Measurements from ENCODE around the gene CDK14. TPM values are rescaled to one million over a fixed set of nuclear protein-coding genes. Genes with fewer than 3 reads are reported as not detected.
A peak's percentile ranks its signal among the peaks of the same experiment; 100 is the strongest.

CDK14 gene
- total and polyA plus RNA-seq, 10 of the 15 experiments (the other 5 are each of a cell fraction or from before 2014, with no cell fraction given): 6.5 to 61.3 (median 24.2) TPM

DNA sequence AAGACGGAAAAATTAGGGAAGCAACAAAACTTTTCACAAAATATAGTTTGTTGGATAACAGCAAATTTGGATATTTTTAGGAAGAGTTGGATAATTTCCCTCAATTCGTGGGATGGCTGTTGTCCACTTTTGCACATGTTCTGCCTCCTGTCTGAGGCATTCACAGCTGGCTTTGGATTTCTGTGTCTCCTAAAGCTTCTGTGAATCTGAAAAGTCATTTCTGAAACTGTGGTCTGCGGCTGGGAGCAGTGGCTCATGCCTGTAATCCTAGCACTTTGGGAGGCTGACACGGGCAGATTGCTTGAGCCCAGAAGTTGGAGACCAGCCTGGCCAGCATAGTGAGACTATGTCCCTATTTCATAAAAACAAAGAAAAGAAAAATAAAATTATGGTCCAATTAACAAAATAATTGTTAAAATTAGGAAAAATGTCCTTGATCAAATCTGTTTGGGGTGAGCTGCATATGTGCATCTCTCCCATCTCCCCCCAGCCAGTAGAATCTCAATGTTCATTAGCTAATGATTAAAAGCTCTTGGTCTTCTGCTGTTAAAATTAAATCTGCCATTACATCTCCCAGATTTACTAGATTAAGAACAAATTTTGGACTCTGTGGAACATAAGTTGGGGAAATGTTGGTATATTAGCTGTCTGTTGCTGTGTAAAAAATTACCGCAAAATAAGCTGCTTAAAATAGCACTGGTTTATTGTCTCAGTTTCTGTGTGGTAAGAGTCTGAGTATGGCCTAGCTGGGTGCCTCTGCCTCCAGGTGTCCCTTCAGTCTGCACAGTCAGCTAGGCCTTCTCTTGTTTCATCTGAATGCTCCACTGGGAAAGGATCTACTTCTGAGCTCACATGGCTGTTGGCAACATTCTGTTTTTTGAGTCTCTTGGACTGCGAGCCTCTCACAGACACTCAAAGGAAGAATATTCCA, 336.1 kb downstream of the CDK14 start (continued):
- TF ChIP-seq RAD51 (IDR thresholded peaks at IDR 0.05): no peak
- TF ChIP-seq SIN3A (IDR thresholded peaks at IDR 0.05; ENCODE audit: low read depth, low read length): no peak
- no peak; the same call in 1 of the 2 replicates for TF ChIP-seq SMC3 (IDR thresholded peaks at IDR 0.05; ENCODE audit: borderline replicate concordance, low read length)
- TF ChIP-seq CHD2 (IDR thresholded peaks at IDR 0.05; ENCODE audit: borderline replicate concordance, low read depth, low read length): no peak
- TF ChIP-seq SMAD5 (IDR thresholded peaks at IDR 0.05; ENCODE audit: low read depth): no peak
- TF ChIP-seq JUNB (IDR thresholded peaks at IDR 0.05): peak; percentile 85
- no peak for TF ChIP-seq SREBF2 (IDR thresholded peaks at IDR 0.05; ENCODE audit: low read length)
- TF ChIP-seq, protein P1, sequence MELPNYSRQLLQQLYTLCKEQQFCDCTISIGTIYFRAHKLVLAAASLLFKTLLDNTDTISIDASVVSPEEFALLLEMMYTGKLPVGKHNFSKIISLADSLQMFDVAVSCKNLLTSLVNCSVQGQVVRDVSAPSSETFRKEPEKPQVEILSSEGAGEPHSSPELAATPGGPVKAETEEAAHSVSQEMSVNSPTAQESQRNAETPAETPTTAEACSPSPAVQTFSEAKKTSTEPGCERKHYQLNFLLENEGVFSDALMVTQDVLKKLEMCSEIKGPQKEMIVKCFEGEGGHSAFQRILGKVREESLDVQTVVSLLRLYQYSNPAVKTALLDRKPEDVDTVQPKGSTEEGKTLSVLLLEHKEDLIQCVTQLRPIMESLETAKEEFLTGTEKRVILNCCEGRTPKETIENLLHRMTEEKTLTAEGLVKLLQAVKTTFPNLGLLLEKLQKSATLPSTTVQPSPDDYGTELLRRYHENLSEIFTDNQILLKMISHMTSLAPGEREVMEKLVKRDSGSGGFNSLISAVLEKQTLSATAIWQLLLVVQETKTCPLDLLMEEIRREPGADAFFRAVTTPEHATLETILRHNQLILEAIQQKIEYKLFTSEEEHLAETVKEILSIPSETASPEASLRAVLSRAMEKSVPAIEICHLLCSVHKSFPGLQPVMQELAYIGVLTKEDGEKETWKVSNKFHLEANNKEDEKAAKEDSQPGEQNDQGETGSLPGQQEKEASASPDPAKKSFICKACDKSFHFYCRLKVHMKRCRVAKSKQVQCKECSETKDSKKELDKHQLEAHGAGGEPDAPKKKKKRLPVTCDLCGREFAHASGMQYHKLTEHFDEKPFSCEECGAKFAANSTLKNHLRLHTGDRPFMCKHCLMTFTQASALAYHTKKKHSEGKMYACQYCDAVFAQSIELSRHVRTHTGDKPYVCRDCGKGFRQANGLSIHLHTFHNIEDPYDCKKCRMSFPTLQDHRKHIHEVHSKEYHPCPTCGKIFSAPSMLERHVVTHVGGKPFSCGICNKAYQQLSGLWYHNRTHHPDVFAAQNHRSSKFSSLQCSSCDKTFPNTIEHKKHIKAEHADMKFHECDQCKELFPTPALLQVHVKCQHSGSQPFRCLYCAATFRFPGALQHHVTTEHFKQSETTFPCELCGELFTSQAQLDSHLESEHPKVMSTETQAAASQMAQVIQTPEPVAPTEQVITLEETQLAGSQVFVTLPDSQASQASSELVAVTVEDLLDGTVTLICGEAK (IDR thresholded peaks at IDR 0.05; ENCODE audit: borderline replicate concordance): no peak
- TF ChIP-seq PAX8 (IDR thresholded peaks at IDR 0.05): no peak
- no peak for TF ChIP-seq SRF (IDR thresholded peaks at IDR 0.05; ENCODE audit: low read depth in 2 of 2, low read length in 2 of 2)
- TF ChIP-seq ZNF622 (IDR thresholded peaks at IDR 0.05): no peak
- no peak for TF ChIP-seq NBN (IDR thresholded peaks at IDR 0.05)
- TF ChIP-seq STAT1 (conservative IDR thresholded peaks at IDR 0.05): no peak
- no peak for TF ChIP-seq MXI1 (IDR thresholded peaks at IDR 0.05; ENCODE audit: low read depth, low read length)
- peak in 1 of 2 experiments; percentile 56; a peak in 2 of 4 replicates for TF ChIP-seq ETV6 (conservative IDR thresholded peaks at IDR 0.05 in 1 of 2, IDR thresholded peaks at IDR 0.05 in 1 of 2; ENCODE audit: borderline replicate concordance in 1 of 2, low read depth in 1 of 2)
- TF ChIP-seq IKZF1 (conservative IDR thresholded peaks at IDR 0.05): peak; percentile 68
- no peak for TF ChIP-seq FOS (IDR thresholded peaks at IDR 0.05; ENCODE audit: borderline replicate concordance, extremely low read depth, insufficient read length)
- TF ChIP-seq SREBF1 (IDR thresholded peaks at IDR 0.05; ENCODE audit: low read length): no peak
- no peak for TF ChIP-seq WRNIP1 (IDR thresholded peaks at IDR 0.05; ENCODE audit: borderline replicate concordance, low read depth, low read length)
- TF ChIP-seq MTA2 (IDR thresholded peaks at IDR 0.05; ENCODE audit: low read depth): peak; percentile 13; the same call in 1 of the 2 replicates
- TF ChIP-seq ZZZ3 (IDR thresholded peaks at IDR 0.05; ENCODE audit: control insufficient read depth, insufficient read length, low read depth): no peak
- no peak for TF ChIP-seq BACH1 (IDR thresholded peaks at IDR 0.05; ENCODE audit: borderline replicate concordance)
- no peak for TF ChIP-seq POLR2A (IDR thresholded peaks at IDR 0.05; ENCODE audit: low read depth, low read length)
- peak; percentile 81 for TF ChIP-seq IRF4 (IDR thresholded peaks at IDR 0.05; ENCODE audit: low read depth, low read length)
- TF ChIP-seq CREM (IDR thresholded peaks at IDR 0.05; ENCODE audit: low read depth): peak; percentile 78
- no peak for TF ChIP-seq KDM1A (IDR thresholded peaks at IDR 0.05; ENCODE audit: borderline replicate concordance)
- TF ChIP-seq EP300 (IDR thresholded peaks at IDR 0.05; ENCODE audit: borderline replicate concordance in 1 of 2, control insufficient read depth in 1 of 2, low read depth in 2 of 2, low read length in 2 of 2): no peak; a peak in 1 of 4 replicates
- no peak; the same call in 2 of the 3 replicates for TF ChIP-seq POU2F2 (IDR thresholded peaks at IDR 0.05; ENCODE audit: borderline replicate concordance, low read depth, low read length)
- no peak for TF ChIP-seq RCOR1 (conservative IDR thresholded peaks at IDR 0.05; ENCODE audit: low read depth, low read length)
- TF ChIP-seq YBX1 (IDR thresholded peaks at IDR 0.05): no peak
- TF ChIP-seq POLR2AphosphoS2 (IDR thresholded peaks at IDR 0.05; ENCODE audit: low read depth, low read length): no peak

All from GM12878 (cell line).